ENCODE data around the gene SFXN3.
A peak's percentile ranks its signal among the peaks of the same experiment; 100 is the strongest.

Gene SFXN3, protein sequence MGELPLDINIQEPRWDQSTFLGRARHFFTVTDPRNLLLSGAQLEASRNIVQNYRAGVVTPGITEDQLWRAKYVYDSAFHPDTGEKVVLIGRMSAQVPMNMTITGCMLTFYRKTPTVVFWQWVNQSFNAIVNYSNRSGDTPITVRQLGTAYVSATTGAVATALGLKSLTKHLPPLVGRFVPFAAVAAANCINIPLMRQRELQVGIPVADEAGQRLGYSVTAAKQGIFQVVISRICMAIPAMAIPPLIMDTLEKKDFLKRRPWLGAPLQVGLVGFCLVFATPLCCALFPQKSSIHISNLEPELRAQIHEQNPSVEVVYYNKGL

GRCh38 chr10:101031128-101031795 lies at the start of gene SFXN3, which contains the start of gene PDZD7:
SFXN3 (plus strand) TSS chr10:101031234; CDS start chr10:101034695, 3,461 bp downstream.
PDZD7 (minus strand) TSS chr10:101031129; CDS start chr10:101030219, 910 bp downstream.
- H3K9ac ChIP-seq (ENCODE audit: low read length in 5 of 5), result peak within 1 kb of the TSS; percentile 63 to 92 (median 88)
- no peaks in the 10 kb centered on the region for H3K9me3 ChIP-seq (ENCODE audit: control insufficient read depth in 5 of 5, low read length in 5 of 5)
- H3K27ac ChIP-seq (ENCODE audit: low read depth, low read length), result peak within 1 kb of the TSS; percentile 90
- H3K4me3 ChIP-seq (ENCODE audit: low read depth in 1 of 5, low read length in 5 of 5), result peak within 1 kb of the TSS; percentile 90 to 96 (median 93)
- peaks cover 0 to 19% (median 17%) of the 10 kb centered on the region in 5 donors for H3K36me3 ChIP-seq (ENCODE audit: control insufficient read depth in 5 of 5, insufficient read depth in 5 of 5, low read length in 5 of 5)
- H3K4me1 ChIP-seq (ENCODE audit: control insufficient read depth in 5 of 5, insufficient read depth in 5 of 5, low read length in 5 of 5), result peaks cover 2 to 52% (median 26%) of the 10 kb centered on the region in 5 donors
- no peaks in the 10 kb centered on the region for H3K27me3 ChIP-seq (ENCODE audit: control insufficient read depth in 5 of 5, insufficient read depth in 4 of 5, low read length in 5 of 5)

DNA sequence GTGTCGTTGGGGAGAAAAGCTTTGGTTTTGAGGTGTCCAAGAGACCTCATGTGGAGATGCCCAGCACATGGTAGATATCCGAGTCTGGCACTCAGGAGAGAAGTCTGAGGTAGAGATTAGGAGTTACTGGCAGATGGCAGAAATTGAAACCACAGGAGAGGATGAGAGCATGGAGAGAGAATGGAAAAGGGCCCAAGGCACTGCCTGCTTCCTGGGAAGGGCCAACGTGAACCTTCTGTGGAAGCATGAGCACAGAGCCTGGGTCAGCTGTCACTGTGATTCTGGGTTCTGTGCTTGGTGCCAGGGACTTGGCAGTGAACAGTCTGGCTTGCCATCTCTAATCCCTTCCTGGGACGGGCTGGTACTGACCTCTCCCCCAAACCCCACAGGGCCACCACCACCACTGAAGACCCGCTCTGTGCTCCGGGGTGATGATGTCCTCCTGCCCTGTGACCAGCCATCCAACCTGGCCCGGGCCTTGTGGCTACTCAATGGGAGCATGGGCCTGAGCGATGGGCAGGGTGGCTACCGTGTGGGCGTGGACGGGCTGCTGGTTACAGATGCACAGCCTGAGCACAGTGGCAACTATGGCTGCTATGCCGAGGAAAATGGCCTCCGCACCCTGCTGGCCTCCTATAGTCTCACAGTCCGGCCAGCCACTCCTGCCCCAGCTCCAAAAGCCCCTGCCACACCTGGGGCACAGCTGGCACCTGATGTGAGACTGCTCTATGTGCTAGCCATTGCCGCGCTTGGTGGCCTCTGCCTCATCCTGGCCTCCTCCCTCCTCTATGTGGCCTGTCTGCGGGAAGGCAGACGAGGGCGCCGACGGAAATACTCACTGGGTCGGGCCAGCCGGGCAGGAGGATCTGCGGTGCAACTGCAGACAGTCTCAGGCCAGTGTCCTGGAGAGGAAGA lies 47.9 kb upstream of the SFXN3 start:
- Histone ChIP-seq H3K4me3 (ENCODE audit: low read depth in 1 of 5, low read length in 5 of 5) (no peak overlapping the region), H3K9ac (ENCODE audit: low read length in 5 of 5) (no peak overlapping the region), H3K36me3 (ENCODE audit: control insufficient read depth in 5 of 5, insufficient read depth in 5 of 5, low read length in 5 of 5) (peaks cover 6 to 68% (median 45%) of the 10 kb centered on the region in 5 donors), H3K9me3 (ENCODE audit: control insufficient read depth in 5 of 5, low read length in 5 of 5) (no peaks in the 10 kb centered on the region), H3K4me1 (ENCODE audit: control insufficient read depth in 5 of 5, insufficient read depth in 5 of 5, low read length in 5 of 5) (peaks cover 8 to 21% (median 18%) of the 10 kb centered on the region in 5 donors), H3K27me3 (ENCODE audit: control insufficient read depth in 5 of 5, insufficient read depth in 4 of 5, low read length in 5 of 5) (no peaks in the 10 kb centered on the region), H3K27ac (ENCODE audit: low read depth, low read length) (no peak overlapping the region)

DNA sequence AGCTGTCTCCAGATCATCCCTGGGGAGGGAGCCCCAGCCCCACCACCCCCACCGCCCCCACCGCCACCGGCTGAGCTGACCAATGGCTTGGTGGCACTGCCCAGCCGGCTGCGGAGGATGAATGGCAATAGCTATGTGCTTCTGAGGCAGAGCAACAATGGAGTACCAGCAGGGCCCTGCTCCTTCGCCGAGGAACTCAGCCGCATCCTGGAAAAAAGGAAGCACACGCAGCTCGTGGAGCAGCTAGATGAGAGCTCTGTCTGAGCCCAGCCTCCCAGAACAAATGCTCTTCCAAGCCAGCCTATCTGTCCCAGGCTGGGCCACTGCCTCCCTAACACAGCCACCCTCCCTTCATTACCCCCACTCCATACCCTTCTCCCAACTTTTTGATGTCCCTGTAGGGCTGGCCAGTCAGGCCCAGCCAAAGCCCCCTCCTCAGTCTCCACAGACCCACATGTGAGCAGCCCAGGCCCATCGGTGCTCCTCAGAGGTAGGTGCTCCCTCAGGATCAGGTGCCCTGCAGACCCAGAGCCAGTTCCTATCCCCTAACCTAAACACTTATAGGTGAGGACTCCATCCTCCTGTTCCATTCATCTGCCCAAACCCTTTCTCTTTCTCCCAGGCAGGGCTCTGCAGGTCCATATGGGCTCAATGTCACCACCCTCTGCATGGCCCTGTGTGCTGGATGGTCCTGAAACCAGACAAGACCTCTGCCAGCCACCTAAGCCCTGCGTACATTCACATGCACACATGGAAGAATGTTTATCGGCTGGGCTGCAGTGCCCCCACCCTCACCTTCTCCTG lies 47.0 kb upstream of the SFXN3 start:
- no peak overlapping the region for H3K27ac ChIP-seq (ENCODE audit: low read depth, low read length)

GRCh38 chr10:100984672-100985177 lies 46.3 kb upstream of the SFXN3 start:
- Histone ChIP-seq H3K27ac (ENCODE audit: low read depth, low read length) (no peak overlapping the region), H3K27me3 (ENCODE audit: control insufficient read depth in 5 of 5, insufficient read depth in 4 of 5, low read length in 5 of 5) (no peaks in the 10 kb centered on the region), H3K36me3 (ENCODE audit: control insufficient read depth in 5 of 5, insufficient read depth in 5 of 5, low read length in 5 of 5) (peaks cover 6 to 61% (median 33%) of the 10 kb centered on the region in 5 donors), H3K9me3 (ENCODE audit: control insufficient read depth in 5 of 5, low read length in 5 of 5) (no peaks in the 10 kb centered on the region), H3K4me3 (ENCODE audit: low read depth in 1 of 5, low read length in 5 of 5) (no peak overlapping the region), H3K9ac (ENCODE audit: low read length in 5 of 5) (no peak overlapping the region), H3K4me1 (ENCODE audit: control insufficient read depth in 5 of 5, insufficient read depth in 5 of 5, low read length in 5 of 5) (peaks cover 8 to 26% (median 23%) of the 10 kb centered on the region in 5 donors)

More for the DNA sequence above, 47.0 kb upstream of the SFXN3 start:
- H3K4me3 ChIP-seq (ENCODE audit: low read depth in 1 of 5, low read length in 5 of 5), result no peak overlapping the region
- H3K36me3 ChIP-seq (ENCODE audit: control insufficient read depth in 5 of 5, insufficient read depth in 5 of 5, low read length in 5 of 5), result peaks cover 6 to 59% (median 36%) of the 10 kb centered on the region in 5 donors
- no peaks in the 10 kb centered on the region for H3K27me3 ChIP-seq (ENCODE audit: control insufficient read depth in 5 of 5, insufficient read depth in 4 of 5, low read length in 5 of 5)
- peaks cover 8 to 26% (median 23%) of the 10 kb centered on the region in 5 donors for H3K4me1 ChIP-seq (ENCODE audit: control insufficient read depth in 5 of 5, insufficient read depth in 5 of 5, low read length in 5 of 5)
- H3K9me3 ChIP-seq (ENCODE audit: control insufficient read depth in 5 of 5, low read length in 5 of 5), result no peaks in the 10 kb centered on the region
- no peak overlapping the region for H3K9ac ChIP-seq (ENCODE audit: low read length in 5 of 5)

GRCh38 chr10:100985336-100985735 lies 45.7 kb upstream of the SFXN3 start:
- Histone ChIP-seq H3K27me3 (ENCODE audit: control insufficient read depth in 5 of 5, insufficient read depth in 4 of 5, low read length in 5 of 5) (no peaks in the 10 kb centered on the region), H3K4me1 (ENCODE audit: control insufficient read depth in 5 of 5, insufficient read depth in 5 of 5, low read length in 5 of 5) (peaks cover 8 to 26% (median 23%) of the 10 kb centered on the region in 5 donors), H3K9me3 (ENCODE audit: control insufficient read depth in 5 of 5, low read length in 5 of 5) (no peaks in the 10 kb centered on the region), H3K4me3 (ENCODE audit: low read depth in 1 of 5, low read length in 5 of 5) (no peak overlapping the region), H3K27ac (ENCODE audit: low read depth, low read length) (no peak overlapping the region), H3K9ac (ENCODE audit: low read length in 5 of 5) (no peak overlapping the region), H3K36me3 (ENCODE audit: control insufficient read depth in 5 of 5, insufficient read depth in 5 of 5, low read length in 5 of 5) (peaks cover 6 to 59% (median 30%) of the 10 kb centered on the region in 5 donors)

- Histone ChIP-seq H3K27me3 (ENCODE audit: control insufficient read depth in 5 of 5, insufficient read depth in 4 of 5, low read length in 5 of 5) (no peaks in the 10 kb centered on the region), H3K9ac (ENCODE audit: low read length in 5 of 5) (peak overlapping the region in 4 of 5 donors; percentile 77 to 93 (median 88)), H3K36me3 (ENCODE audit: control insufficient read depth in 5 of 5, insufficient read depth in 5 of 5, low read length in 5 of 5) (peaks cover 0 to 59% (median 29%) of the 10 kb centered on the region in 5 donors), H3K9me3 (ENCODE audit: control insufficient read depth in 5 of 5, low read length in 5 of 5) (no peaks in the 10 kb centered on the region), H3K4me3 (ENCODE audit: low read depth in 1 of 5, low read length in 5 of 5) (peak overlapping the region; percentile 87 to 96 (median 93)), H3K27ac (ENCODE audit: low read depth, low read length) (peak overlapping the region; percentile 74), H3K4me1 (ENCODE audit: control insufficient read depth in 5 of 5, insufficient read depth in 5 of 5, low read length in 5 of 5) (peaks cover 8 to 26% (median 23%) of the 10 kb centered on the region in 5 donors)
Measured at GRCh38 chr10:100986623-100986951, 44.4 kb upstream of the SFXN3 start.

DNA sequence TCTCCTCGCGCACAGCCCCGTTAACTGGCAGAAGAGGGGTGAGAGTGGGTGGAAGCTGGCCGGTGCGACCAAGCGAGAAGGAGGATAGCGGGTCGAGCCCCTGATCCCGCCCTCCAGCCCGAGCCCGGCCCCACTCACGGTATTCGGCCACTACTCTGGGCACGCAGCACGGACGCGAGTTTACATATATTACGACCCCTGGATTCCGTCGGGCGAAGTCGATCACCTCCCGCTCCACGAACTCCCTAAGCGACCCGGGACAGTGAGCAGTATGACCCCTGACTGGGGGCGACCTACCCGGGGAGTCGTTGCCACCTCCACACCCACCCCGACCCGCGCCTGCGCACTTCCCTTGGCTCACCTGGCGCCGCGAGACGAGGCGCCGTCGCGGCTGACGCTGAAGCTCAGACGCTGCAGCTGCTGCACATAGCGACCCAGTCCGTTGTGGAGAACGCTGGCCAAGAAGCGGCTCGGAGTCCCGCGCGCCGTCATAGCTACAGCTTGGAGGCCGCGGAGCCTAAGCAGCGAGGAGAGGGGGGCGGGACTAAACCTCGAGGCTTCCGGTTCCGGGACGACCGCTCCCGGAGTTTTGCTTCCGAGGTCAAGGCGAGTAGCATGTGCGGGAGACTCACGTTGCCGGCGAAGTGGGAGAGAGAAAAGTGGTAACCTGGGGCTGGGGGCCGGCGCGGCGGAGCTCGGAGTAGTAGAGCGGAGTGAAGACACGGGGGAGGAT lies 43.9 kb upstream of the SFXN3 start, which contains the start of the genes MRPL43 and TWNK:
Gene MRPL43, minus strand, starts transcription at position 546 of the 733 bp plus-strand sequence. Its CDS starts 54 bp downstream, at position 492.
Gene TWNK, plus strand, starts transcription at position 592 of the 733 bp plus-strand sequence. CDS start 668 bp downstream, outside the sequence.
- peaks cover 0 to 53% (median 27%) of the 10 kb centered on the region in 5 donors for H3K36me3 ChIP-seq (ENCODE audit: control insufficient read depth in 5 of 5, insufficient read depth in 5 of 5, low read length in 5 of 5)
- H3K4me3 ChIP-seq (ENCODE audit: low read depth in 1 of 5, low read length in 5 of 5), result peak within 1 kb of the TSS; percentile 87 to 96 (median 93)
- peak within 1 kb of the TSS; percentile 74 for H3K27ac ChIP-seq (ENCODE audit: low read depth, low read length)
- no peaks in the 10 kb centered on the region for H3K9me3 ChIP-seq (ENCODE audit: control insufficient read depth in 5 of 5, low read length in 5 of 5)
- H3K9ac ChIP-seq (ENCODE audit: low read length in 5 of 5), result peak within 1 kb of the TSS; percentile 8 to 93 (median 86)
- no peaks in the 10 kb centered on the region for H3K27me3 ChIP-seq (ENCODE audit: control insufficient read depth in 5 of 5, insufficient read depth in 4 of 5, low read length in 5 of 5)
- peaks cover 8 to 26% (median 23%) of the 10 kb centered on the region in 5 donors for H3K4me1 ChIP-seq (ENCODE audit: control insufficient read depth in 5 of 5, insufficient read depth in 5 of 5, low read length in 5 of 5)

- Histone ChIP-seq H3K27me3 (ENCODE audit: control insufficient read depth in 5 of 5, insufficient read depth in 4 of 5, low read length in 5 of 5) (no peaks in the 10 kb centered on the region), H3K36me3 (ENCODE audit: control insufficient read depth in 5 of 5, insufficient read depth in 5 of 5, low read length in 5 of 5) (peaks cover 0 to 50% (median 24%) of the 10 kb centered on the region in 5 donors), H3K27ac (ENCODE audit: low read depth, low read length) (peak overlapping the region; percentile 74), H3K9ac (ENCODE audit: low read length in 5 of 5) (peak overlapping the region in 4 of 5 donors; percentile 77 to 93 (median 88)), H3K9me3 (ENCODE audit: control insufficient read depth in 5 of 5, low read length in 5 of 5) (no peaks in the 10 kb centered on the region), H3K4me3 (ENCODE audit: low read depth in 1 of 5, low read length in 5 of 5) (peak overlapping the region; percentile 87 to 96 (median 93)), H3K4me1 (ENCODE audit: control insufficient read depth in 5 of 5, insufficient read depth in 5 of 5, low read length in 5 of 5) (peaks cover 8 to 26% (median 23%) of the 10 kb centered on the region in 5 donors)
Measured at GRCh38 chr10:100987685-100988049, 43.4 kb upstream of the SFXN3 start.
